Epithelial cell of esophagus (primary cell): ENCODE data around the gene SLC25A6.

Source experiments
- DNase-seq: peaks from one replicate; pipeline ENCODE4 v3.0.0; 2010; ENCODE audit warnings: low read depth
- H3K4me3 ChIP-seq: 2 replicates; pipeline ENCODE4 v1.5.1; 2011; ENCODE audit warnings: mild to moderate bottlenecking, low read length, control low read depth
- CTCF ChIP-seq: IDR thresholded peaks from 2 replicates; pipeline ENCODE4 v1.5.1; 2011; ENCODE audit warnings: low read depth, mild to moderate bottlenecking, low read length, control low read depth, inconsistent platforms; ENCODE audit not compliant: insufficient read depth; ENCODE audit errors: missing control alignments

SLC25A6 gene

GRCh38 chrX:1400742-1401471 lies 9.0 kb upstream of the SLC25A6 start:
- H3K4me3 ChIP-seq, result no peak overlapping the region
- no peak for DNase-seq
- TF ChIP-seq CTCF, result no peak

- TF ChIP-seq CTCF, result no peak
- DNase-seq, result no peak
- no peak overlapping the region for H3K4me3 ChIP-seq
These were observed 8.1 kb upstream of the SLC25A6 start for GRCh38 chrX:1400049-1400448.

DNA sequence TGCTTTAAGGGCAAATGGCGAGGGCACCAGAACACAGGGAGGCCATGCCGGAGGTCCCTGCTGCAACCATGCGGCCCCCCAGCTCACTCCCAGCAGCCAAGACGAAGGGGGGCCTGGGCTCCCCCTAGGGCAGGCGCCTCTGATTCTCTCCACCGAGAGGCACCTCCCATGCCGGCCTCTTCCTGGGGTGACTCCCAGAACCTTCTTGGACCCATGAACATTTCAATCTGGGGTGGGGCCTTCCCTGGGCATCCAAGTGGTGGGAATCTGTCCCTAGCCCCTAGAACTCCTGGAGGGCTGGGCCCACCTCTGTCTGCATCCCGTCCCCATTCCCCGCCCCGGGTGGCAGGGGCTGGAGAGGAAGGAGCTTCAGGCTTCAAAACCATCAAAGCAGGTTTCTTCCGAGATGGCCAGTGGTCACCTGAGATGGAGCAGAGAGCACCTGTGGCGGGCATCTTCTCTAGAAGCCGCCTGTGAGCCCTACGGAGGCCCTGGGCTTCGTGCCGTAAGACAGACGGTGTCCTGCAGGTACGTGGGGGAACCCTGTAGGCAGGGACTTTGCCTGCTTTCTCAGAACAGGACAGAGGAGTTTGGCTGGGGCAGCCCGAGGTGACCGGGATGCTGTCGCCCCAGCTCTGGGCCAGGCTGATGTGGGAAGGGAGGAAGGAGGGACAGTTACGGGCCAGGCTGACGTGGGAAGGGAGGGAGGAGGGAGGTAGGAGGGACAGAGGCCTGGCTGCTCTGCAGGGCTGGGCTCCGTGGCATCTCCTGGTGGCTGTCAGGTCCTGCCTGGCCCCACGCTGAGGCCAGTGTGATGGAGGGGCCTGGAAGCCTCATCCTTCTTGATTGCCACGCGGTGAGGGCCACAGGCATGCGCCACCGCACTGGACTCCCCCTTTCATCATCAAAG lies 6.8 kb upstream of the SLC25A6 start:
- no peak for DNase-seq
- no peak overlapping the region for H3K4me3 ChIP-seq
- TF ChIP-seq CTCF, result no peak

DNA sequence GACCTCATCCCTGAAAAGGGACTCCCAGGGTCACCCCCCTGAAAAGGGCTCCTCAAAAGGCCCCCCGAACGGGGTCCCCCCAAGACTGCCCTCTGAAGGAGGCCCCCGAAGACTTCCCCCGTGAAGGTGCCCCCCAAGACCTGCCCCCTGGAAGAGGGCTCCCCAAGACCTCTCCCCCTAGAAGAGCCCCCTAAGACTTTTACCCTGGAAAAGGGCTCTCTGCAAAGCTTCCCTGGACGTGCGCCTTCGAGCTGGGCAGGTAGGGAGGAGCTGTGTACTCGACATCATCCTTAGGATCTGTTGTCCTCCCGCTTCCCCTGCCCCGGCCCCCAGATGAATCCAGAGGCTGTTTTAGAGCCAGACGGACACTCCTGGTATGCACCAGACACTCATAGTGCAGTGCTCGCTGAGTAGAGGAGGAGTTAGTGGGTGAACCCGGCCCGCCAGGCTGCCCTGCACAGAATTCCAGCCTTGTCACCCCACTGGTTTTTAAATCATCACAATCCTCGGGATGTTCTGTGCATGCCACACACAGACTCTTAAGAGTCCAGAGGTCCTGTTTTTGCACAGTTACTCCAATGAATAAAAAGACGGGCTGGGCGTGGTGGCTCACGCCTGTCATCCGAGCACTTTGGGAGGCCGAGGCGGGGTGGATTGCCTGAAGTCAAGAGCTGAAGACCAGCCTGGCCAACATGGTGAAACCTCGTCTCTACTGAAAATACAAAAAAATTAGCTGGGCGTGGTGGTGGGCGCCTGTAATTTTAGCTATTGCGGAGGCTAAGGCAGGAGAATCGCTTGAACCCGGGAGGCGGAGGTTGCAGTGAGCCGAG lies 5.7 kb upstream of the SLC25A6 start:
- no peak overlapping the region for H3K4me3 ChIP-seq
- no peak for DNase-seq
- no peak for TF ChIP-seq CTCF

DNA sequence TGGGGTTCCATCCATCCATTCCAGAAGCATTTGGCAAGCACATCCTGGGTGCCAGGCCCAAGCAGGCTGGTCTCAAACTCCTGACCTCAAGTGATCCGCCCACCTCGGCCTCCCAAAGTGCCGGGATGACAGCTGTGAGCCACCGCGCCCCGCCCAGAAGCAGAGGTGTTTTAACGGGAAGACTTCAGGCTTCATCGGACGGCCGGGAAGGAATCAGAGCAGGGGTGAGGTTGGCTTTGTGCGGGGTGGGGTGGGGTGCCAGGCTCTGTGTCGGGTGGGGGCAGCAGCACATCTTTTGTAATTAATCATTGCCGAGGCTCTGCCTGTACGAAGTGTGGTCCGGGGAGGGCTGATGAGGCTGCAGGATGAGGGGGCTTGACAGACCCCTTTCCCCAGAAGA lies 5.1 kb upstream of the SLC25A6 start:
- no peak overlapping the region for H3K4me3 ChIP-seq
- TF ChIP-seq CTCF, result no peak
- no peak for DNase-seq

DNA sequence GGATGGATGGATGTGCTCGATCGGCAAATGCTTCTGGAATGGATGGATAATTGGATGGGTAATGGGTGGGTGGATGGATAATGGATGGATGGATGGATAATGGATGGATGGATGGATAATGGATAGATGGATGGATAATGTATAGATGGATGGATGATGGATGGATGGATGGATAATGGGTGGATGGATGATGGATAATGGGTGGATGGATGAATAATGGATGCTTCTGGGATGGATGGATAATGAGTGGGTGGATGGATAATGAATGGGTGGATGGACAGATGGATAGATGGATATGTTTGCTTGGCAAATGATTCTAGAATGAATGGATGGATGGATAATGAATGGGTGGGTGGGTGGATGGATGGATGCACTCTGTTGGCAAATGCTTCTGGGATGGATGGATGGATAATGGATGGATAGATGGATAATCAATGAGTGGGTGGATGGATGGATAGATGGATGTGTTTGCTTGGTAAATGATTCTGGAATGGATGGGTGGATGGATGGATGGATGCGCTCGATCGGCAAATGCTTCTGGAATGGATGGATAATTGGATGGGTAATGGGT lies 3.8 kb upstream of the SLC25A6 start:
- H3K4me3 ChIP-seq, result no peak overlapping the region
- DNase-seq, result no peak
- no peak for TF ChIP-seq CTCF
